T-cell (primary cell): ENCODE results near the gene PCIF1. TPM values are rescaled to one million over a fixed set of nuclear protein-coding genes. Genes with fewer than 3 reads are reported as not detected.

Experiments used
- ATAC-seq, 4 experiments: fragments of 200-7000 bp in 3 of 4; fragments of 150-1000 bp in 1 of 4; cut with Tn5 transposase; replicated peaks in 1 of 4; 1 replicate in 3 of 4; 2 replicates in 1 of 4; pipeline ENCODE4 v1.10.0; 2021; ENCODE audit warnings: moderate library complexity in 3 of 4, mild to moderate bottlenecking in 2 of 4, moderate number of reproducible peaks in 1 of 4
- CTCF ChIA-PET, 2 donors: fragments of 300-600 bp; sonication (Branson Sonifier 250); formaldehyde crosslinking; loops; one replicate each; lab custom pipeline; 2022; ENCODE audit warnings: antibody characterized with exemption in 2 of 2; lab: Charles Lee
- POLR2A ChIA-PET, 2 donors: fragments of 300-600 bp; sonication (Branson Sonifier 250); formaldehyde crosslinking; loops; one replicate each; lab custom pipeline; 2022; ENCODE audit warnings: antibody characterized with exemption in 2 of 2; lab: Charles Lee
- DNase-seq, 35 experiments: peaks; one replicate each; pipeline versions ENCODE4 v3.0.0 to v3.0.0-alpha.2; 2013 to 2023
- H3K27ac ChIP-seq: one replicate; pipeline ENCODE4 v1.5.1; 2013; ENCODE audit warnings: low read length
- H3K27me3 ChIP-seq, 2 experiments: replicated peaks in 1 of 2; 1 replicate in 1 of 2; 2 replicates in 1 of 2; pipeline versions ENCODE4 v1.6.1 to v1.7.0; 2013; ENCODE audit warnings: low read length in 1 of 2, mixed read lengths in 1 of 2; ENCODE audit not compliant: control insufficient read depth in 2 of 2, insufficient read depth in 2 of 2; ENCODE audit errors: extremely low read depth in 1 of 2
- H3K36me3 ChIP-seq, 2 donors: 1 replicate in 1 of 2; 2 replicates in 1 of 2; pipeline versions ENCODE4 v1.6.1 to v1.7.0; 2013; ENCODE audit warnings: low read length in 1 of 2; ENCODE audit not compliant: control insufficient read depth in 2 of 2, insufficient read depth in 1 of 2; ENCODE audit errors: extremely low read depth in 1 of 2
- H3K4me1 ChIP-seq, 2 experiments: 1 replicate in 1 of 2; 2 replicates in 1 of 2; pipeline versions ENCODE4 v1.6.1 to v1.7.0; 2013; ENCODE audit warnings: low read length in 2 of 2, mixed read lengths in 1 of 2; ENCODE audit not compliant: insufficient read depth in 2 of 2, control insufficient read depth in 1 of 2; ENCODE audit errors: extremely low read depth in 1 of 2
- H3K4me3 ChIP-seq, 2 donors: 1 replicate in 1 of 2; 2 replicates in 1 of 2; pipeline versions ENCODE4 v1.5.1 to v1.7.0; 2013; ENCODE audit warnings: mild to moderate bottlenecking in 2 of 2, low read length in 1 of 2, moderate library complexity in 1 of 2; ENCODE audit not compliant: control insufficient read depth in 1 of 2; ENCODE audit errors: extremely low read depth in 1 of 2
- H3K9me3 ChIP-seq: 2 replicates; pipeline ENCODE4 v1.7.0; 2013
- H3K27ac Mint-ChIP-seq, 2 donors: one replicate each; pipeline ENCODE4 v1.8.0; 2020 to 2021; ENCODE audit warnings: mild to moderate bottlenecking in 2 of 2, mixed read lengths in 2 of 2
- H3K27me3 Mint-ChIP-seq, 2 donors: one replicate each; pipeline ENCODE4 v1.8.0; 2021 to 2022; ENCODE audit warnings: mixed read lengths in 2 of 2
- H3K36me3 Mint-ChIP-seq: one replicate; pipeline ENCODE4 v1.8.0; 2021; ENCODE audit warnings: mixed read lengths
- H3K4me1 Mint-ChIP-seq, 3 donors: one replicate each; pipeline ENCODE4 v1.8.0; 2020 to 2022; ENCODE audit warnings: mixed read lengths in 3 of 3, mild to moderate bottlenecking in 1 of 3
- H3K4me3 Mint-ChIP-seq, 3 donors: one replicate each; pipeline ENCODE4 v1.8.0; 2020 to 2022; ENCODE audit warnings: mild to moderate bottlenecking in 3 of 3, mixed read lengths in 3 of 3, moderate library complexity in 3 of 3
- H3K9me3 Mint-ChIP-seq, 3 donors: one replicate each; pipeline ENCODE4 v1.8.0; 2020 to 2022; ENCODE audit warnings: mixed read lengths in 3 of 3
- WGBS: methylation state at CpG from one replicate; pipeline ENCODE4 v1.1.5; 2013; ENCODE audit warnings: missing lambda C conversion rate; ENCODE audit not compliant: insufficient coverage; 5-methylcytosine and 5-hydroxymethylcytosine counted together
- total RNA-seq, 35 experiments: library from RNA in 6 of 35; stranded (reverse) in 6 of 35; fragments of 120-200 nt in 1 of 35; gene quantifications; one replicate each; pipeline versions ENCODE4 v1.2.1 to v1.2.4 and lab custom pipeline; 2013 to 2026

PCIF1 gene
- total RNA-seq, 5 donors from 2014 or later (not counting 1 experiment from before 2014, with no cell fraction given): 74.4 to 78.7 (median 74.6) TPM

- WGBS: 95% methylated on average over 9 of the region's 10 CpGs
- Mint-ChIP-seq H3K36me3 (peaks cover 47% of the 10 kb centered on the region), H3K9me3 (no peaks in the 10 kb centered on the region), H3K4me3 (peak overlapping the region in 1 of 3 donors; percentile 15), H3K4me1 (peaks cover 0 to 28% (median 18%) of the 10 kb centered on the region in 3 donors), H3K27me3 (no peaks in the 10 kb centered on the region), H3K27ac (peak overlapping the region in 1 of 2 donors; percentile 17)
- ChIA-PET POLR2A (interaction anchor here (0.5 to 1.1 kb wide), 3 partner anchors 8 to 84 kb away, joined by 5 to 11 read pairs (median 5); no protein-coding TSS in a partner anchor), CTCF (no interaction called here)
- H3K27ac ChIP-seq: no peak overlapping the region
- ATAC-seq: no peak
- no peaks in the 10 kb centered on the region for H3K27me3 ChIP-seq
- peaks cover 0 to 44% of the 10 kb centered on the region in 2 experiments for H3K4me1 ChIP-seq
- H3K4me3 ChIP-seq: no peak overlapping the region
- DNase-seq: no peak
- no peaks in the 10 kb centered on the region for H3K9me3 ChIP-seq
- H3K36me3 ChIP-seq: peaks cover 35 to 97% of the 10 kb centered on the region in 2 donors
These were observed 14.5 kb downstream of the PCIF1 start for GRCh38 chr20:45948742-45949541.

GRCh38 chr20:45949542-45950329 lies 15.3 kb downstream of the PCIF1 start:
- Mint-ChIP-seq H3K36me3 (peaks cover 39% of the 10 kb centered on the region), H3K27ac (peak overlapping the region in 1 of 2 donors; percentile 17), H3K4me3 (peak overlapping the region in 1 of 3 donors; percentile 15), H3K27me3 (no peaks in the 10 kb centered on the region), H3K9me3 (no peaks in the 10 kb centered on the region), H3K4me1 (peaks cover 0 to 21% (median 14%) of the 10 kb centered on the region in 3 donors)
- Histone ChIP-seq H3K36me3 (peaks cover 33 to 93% of the 10 kb centered on the region in 2 donors), H3K27ac (no peak overlapping the region), H3K9me3 (no peaks in the 10 kb centered on the region), H3K4me1 (peaks cover 0 to 44% of the 10 kb centered on the region in 2 experiments), H3K27me3 (no peaks in the 10 kb centered on the region), H3K4me3 (no peak overlapping the region)
- no peak for ATAC-seq
- CTCF ChIA-PET: interaction anchor here in 1 of 2 donors (0.7 kb wide), 1 partner anchor 683 kb away, joined by 3 read pairs; no protein-coding TSS in a partner anchor
- WGBS: 96% methylated on average over 6 of the region's 13 CpGs
- no peak for DNase-seq
- POLR2A ChIA-PET: interaction anchor here (0.5 to 1.1 kb wide), 4 partner anchors 8 to 130 kb away, joined by 3 to 11 read pairs (median 5); no protein-coding TSS in a partner anchor

DNA sequence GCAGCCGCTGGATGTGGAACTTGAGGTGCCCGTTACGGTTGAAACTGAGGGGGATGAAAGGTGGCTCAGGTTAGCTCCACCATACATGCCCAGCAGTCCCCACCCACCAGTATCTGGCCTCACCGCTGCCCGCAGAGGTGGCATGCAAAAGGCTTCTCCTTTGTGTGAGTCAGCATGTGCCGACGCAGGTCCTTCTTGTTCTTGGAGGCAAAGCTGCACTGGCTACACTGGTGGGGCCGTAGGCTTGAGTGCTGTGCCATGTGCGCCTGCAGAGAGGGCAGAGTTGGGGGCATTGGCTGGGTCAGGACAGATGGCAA lies 15.8 kb downstream of the PCIF1 start:
- Histone ChIP-seq H3K27ac (no peak overlapping the region), H3K4me3 (no peak overlapping the region), H3K27me3 (no peaks in the 10 kb centered on the region), H3K9me3 (no peaks in the 10 kb centered on the region), H3K36me3 (peaks cover 29 to 87% of the 10 kb centered on the region in 2 donors), H3K4me1 (peaks cover 0 to 41% of the 10 kb centered on the region in 2 experiments)
- Mint-ChIP-seq H3K27me3 (no peaks in the 10 kb centered on the region), H3K9me3 (no peaks in the 10 kb centered on the region), H3K4me3 (no peak overlapping the region), H3K4me1 (peaks cover 0 to 18% (median 14%) of the 10 kb centered on the region in 3 donors), H3K36me3 (peaks cover 34% of the 10 kb centered on the region), H3K27ac (peak overlapping the region in 1 of 2 donors; percentile 64)
- ATAC-seq (no peak), DNase-seq (no peak)
- WGBS: 88% methylated on average over 4 of the region's 9 CpGs
- ChIA-PET POLR2A (interaction anchor here in 1 of 2 donors (0.5 kb wide), 1 partner anchor 131 kb away, joined by 3 read pairs; no protein-coding TSS in a partner anchor), CTCF (no interaction called here)

DNA sequence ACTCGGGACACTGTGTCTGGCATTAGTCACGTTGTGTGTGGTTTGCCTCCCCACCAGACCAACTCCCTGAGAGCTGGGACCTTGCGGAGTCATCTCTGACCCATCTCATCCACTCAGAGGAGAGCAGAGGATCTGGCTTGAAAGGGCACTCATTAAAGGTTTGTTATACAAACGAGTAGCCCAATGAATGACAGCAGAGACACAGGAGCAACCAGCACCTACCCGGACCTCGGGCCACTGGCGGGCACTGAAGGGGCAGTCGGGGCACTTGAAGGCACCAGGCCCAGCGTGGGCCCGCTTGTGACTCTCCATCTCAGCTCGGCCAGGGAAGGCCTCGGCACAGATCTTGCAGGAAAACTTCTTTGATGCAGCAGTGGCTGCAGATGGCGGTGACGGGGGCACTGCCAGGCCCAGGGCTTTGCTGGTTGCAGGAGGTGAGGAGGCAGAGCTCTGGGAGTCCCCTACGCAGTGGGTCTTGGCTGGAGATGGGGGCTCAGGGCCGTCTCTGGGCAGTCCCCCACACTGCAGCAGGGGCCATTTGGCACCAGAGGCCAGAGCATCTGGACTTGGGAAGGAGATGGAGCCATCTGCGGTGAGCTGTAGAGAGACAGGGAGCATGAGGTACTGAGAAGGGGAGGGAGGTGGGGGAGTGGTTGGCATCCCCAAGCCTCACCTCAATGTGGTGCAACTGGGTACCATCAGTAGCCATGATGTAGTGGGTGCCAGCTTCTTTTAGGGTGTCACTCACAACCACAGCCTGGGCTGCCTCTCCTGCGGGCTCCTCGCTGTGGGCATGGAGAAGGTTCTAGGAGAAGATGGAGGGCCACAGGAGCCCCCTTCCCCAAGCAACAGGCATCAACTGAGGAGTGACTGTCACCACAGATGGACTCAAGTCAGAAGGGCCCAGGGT lies 17.7 kb downstream of the PCIF1 start:
- CTCF ChIA-PET: interaction anchor here (0.5 to 0.6 kb wide), 3 partner anchors 17 to 184 kb away, joined by 3 to 4 read pairs (median 3); partner anchors contain the start of gene PCIF1 (in 1 of the 2)
- H3K27ac ChIP-seq: peak overlapping the region; percentile 23
- H3K36me3 Mint-ChIP-seq: peaks cover 31% of the 10 kb centered on the region
- peaks cover 0 to 23% of the 10 kb centered on the region in 2 experiments for H3K4me1 ChIP-seq
- peak overlapping the region; percentile 44 to 76 for H3K27ac Mint-ChIP-seq
- H3K9me3 ChIP-seq: no peaks in the 10 kb centered on the region
- POLR2A ChIA-PET: no interaction called here
- 94% methylated on average over 14 of the region's 19 CpGs for WGBS
- no peaks in the 10 kb centered on the region for H3K9me3 Mint-ChIP-seq
- H3K27me3 Mint-ChIP-seq: no peaks in the 10 kb centered on the region
- no peaks in the 10 kb centered on the region for H3K27me3 ChIP-seq
- H3K4me3 ChIP-seq: no peak overlapping the region
- ATAC-seq (no peak), DNase-seq (no peak)
- peaks cover 22 to 78% of the 10 kb centered on the region in 2 donors for H3K36me3 ChIP-seq
- peaks cover 0 to 7% (median 5%) of the 10 kb centered on the region in 3 donors for H3K4me1 Mint-ChIP-seq
- no peak overlapping the region for H3K4me3 Mint-ChIP-seq

- Mint-ChIP-seq H3K36me3 (peaks cover 35% of the 10 kb centered on the region), H3K4me3 (no peak overlapping the region), H3K27ac (no peak overlapping the region), H3K9me3 (no peaks in the 10 kb centered on the region), H3K27me3 (no peaks in the 10 kb centered on the region), H3K4me1 (peaks cover 0 to 7% (median 5%) of the 10 kb centered on the region in 3 donors)
- WGBS: 95% methylated on average over 5 of the region's 5 CpGs
- Histone ChIP-seq H3K36me3 (peaks cover 28 to 77% of the 10 kb centered on the region in 2 donors), H3K4me1 (peaks cover 0 to 20% of the 10 kb centered on the region in 2 experiments), H3K9me3 (no peaks in the 10 kb centered on the region), H3K27ac (no peak overlapping the region), H3K27me3 (no peaks in the 10 kb centered on the region), H3K4me3 (no peak overlapping the region)
- DNase-seq: no peak
- no peak for ATAC-seq
- ChIA-PET POLR2A (interaction anchor here (0.6 to 1.7 kb wide), 3 partner anchors 8 to 18 kb away, joined by 3 to 4 read pairs (median 3); no protein-coding TSS in a partner anchor), CTCF (interaction anchor here (0.5 to 0.6 kb wide), 2 partner anchors 167 to 185 kb away, joined by 3 read pairs; no protein-coding TSS in a partner anchor)
These were observed 18.4 kb downstream of the PCIF1 start for GRCh38 chr20:45952861-45953260.
